NCI-H2171 (cell line): Measurements from ENCODE around the gene ATIC.
A peak's percentile ranks its signal among the peaks of the same experiment; 100 is the strongest.
"Not testable (repeated sequence)": the region's sequence is repeated elsewhere in the genome, so short reads cannot be mapped to it uniquely, and the experiment has no call there.

ENCODE experiments used
- DNase-seq: peaks from one replicate; lab custom pipeline; 2025; lab: John Stamatoyannopoulos, UW

The ATIC gene

GRCh38 chr2:215315301-215315700 is 3.4 kb downstream of the ATIC start:
- DNase-seq: no peak

DNA sequence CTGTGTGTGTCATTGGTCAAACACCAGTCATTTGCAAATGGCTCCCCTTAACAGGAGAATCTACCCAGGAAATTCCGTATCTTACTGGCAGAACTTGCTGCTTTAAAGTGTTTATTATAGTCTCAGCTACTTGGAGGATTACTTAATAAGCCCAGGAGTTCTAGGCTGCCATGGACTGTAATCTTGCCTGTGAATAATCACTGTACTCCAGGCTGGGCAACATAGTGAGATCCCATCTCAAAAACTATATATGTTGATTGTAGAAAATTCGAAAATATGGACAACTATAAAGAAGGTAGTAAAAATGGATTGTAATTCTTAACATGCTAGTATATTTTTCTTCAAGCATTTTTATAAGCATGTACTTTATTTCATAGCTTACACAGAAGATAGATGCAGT is 4.5 kb downstream of the ATIC start:
- DNase-seq: no peak

DNA sequence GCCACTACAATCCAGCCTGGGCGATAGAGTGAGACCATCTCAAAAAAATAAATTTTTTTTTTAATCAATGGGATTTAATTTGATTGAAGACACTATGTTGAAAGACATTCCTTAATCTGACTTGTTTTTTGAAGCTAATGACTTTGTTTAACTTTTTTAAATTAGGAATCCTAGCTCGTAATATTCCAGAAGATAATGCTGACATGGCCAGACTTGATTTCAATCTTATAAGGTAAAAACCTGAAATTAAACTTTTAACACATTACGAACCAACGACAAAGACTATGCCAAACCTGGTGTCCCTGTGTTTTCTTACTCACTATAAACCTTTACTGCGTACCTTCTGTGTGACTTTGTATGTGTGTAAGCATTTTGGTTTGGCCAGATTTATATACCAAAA is 7.6 kb downstream of the ATIC start:
- no peak for DNase-seq

DNA sequence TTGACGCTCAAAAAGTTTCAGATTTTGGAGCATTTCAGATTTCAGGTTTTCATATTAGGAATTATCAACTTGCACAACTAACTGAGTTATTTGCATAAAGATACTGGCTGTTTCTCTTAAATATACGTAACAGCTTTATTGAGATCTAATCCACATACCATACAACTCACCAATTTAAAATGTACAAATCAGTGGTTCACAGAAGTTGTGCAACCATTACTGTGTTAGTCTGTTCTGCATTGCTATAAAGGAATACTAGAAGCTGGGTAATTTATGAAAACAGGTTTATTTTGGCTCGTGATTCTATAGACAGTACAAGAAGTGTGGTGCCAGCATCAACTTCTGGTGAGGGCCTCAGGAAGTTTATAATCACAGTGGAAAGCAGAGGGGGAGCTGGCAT is 8.2 kb downstream of the ATIC start:
- DNase-seq: no peak

DNA sequence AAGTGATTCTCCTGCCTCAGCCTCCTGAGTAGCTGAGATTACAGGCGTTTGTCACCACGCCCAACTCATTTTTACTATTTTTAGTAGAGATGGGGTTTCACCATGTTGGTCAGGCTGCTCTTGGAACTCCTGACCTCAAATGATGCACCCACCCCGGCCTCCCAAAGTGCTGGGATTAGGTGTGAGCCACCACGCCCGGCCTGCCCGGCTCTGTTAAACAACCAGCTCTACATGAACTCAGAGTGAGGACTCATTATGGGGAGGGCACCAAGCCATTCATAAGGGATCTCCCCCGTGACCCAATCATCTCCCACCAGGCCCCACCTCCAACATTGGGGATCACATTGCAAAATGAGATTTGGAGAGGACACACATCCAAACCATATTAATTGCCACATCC is 8.8 kb downstream of the ATIC start:
- DNase-seq: no peak

DNA sequence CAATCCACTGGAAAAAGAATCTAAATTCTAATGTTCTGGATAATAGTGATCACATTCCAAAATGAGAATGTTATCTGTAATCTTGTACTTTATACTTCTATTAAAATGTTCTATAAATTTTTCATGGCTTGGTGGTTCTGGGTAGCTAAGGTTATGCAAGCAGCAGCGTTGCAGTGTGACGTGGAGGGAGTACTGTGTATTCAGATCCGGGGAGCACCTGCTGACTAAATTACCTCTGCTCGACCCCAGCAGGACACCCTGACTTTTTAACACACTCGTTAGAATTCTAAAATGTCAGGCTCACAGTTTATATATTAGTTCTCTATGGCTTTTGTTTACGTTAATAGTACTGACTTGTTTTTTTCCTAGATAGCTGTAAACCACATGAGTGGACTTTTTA is 13.0 kb downstream of the ATIC start:
- DNase-seq: no peak

GRCh38 chr2:215328066-215328465 is 16.2 kb downstream of the ATIC start:
- no peak for DNase-seq

- no peak for DNase-seq
Observed at GRCh38 chr2:215332872-215333595, 21.2 kb downstream of the ATIC start.

DNA sequence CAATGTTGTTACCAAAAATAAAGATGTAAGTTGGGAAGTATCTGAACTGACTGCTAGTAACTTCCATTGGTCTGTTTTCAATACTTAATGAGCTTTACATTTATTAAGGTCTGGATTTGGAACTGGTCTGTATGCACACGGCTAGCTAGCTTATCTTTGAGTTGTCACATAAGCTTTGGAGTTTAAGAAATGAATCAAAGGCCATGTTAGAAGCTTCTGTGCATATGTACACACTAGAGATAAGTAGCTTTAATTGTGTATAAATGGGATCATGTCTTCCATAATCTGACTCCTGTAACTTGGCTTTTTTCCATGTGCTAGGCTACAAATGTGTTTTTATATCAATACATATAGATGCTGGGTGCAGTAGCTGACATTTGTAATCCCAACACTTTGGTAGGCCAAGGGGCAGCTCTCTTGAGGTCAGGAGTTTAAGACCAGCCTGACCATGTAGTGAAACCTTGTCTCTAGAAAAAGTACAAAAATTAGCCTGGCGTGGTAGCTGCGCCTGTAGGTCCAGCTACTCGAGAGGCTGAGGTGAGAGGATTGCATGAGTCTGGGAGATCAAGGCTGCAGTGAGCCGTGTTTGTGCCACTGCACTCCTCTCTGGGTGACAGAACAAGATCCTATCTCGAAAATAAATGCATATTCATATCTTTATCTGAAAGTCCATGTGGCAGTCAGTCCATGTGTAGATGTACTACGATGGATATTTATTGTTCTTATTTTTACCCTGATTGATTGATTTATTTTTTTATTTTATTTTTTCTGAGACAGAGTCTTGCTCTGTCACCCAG is 27.2 kb downstream of the ATIC start:
- no peak for DNase-seq

DNA sequence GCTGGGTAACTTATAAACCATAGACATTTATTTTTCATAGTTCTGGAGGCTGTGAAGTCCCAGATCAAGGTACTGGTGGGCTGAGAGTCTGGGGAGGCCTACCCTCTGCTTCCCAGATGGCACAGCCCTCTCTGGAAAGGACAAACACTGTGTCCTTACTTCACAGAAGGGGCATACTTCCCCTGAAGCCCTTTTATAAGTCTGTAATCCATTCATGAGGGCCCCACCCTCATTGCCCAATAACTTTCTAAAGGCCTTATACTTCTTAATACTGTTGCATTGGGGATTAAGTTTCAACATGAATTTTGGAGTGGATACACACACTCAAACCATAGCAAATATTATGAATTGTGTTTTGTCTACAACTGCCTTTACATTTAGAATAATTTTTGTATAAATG is 36.0 kb downstream of the ATIC start:
- DNase-seq: no peak

DNA sequence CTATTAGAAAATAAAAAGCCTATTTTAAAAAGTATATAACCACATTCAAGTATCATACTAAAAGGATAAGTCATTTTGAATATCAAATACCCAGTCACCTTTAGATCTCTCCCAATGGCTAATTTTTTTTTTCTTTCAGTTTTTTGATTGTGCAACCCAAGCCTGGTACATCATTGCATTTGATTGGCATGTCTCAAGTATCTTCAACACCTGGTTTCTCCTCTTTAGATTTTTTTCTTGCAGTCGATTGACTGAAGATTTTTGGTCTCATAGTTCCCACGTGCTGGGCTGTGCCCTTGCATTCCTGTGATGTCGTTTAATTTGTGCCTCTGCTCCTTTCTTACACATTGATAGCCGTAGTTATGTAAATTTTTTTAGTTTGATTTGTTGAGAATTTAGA is 40.7 kb downstream of the ATIC start:
- peak; percentile 47 for DNase-seq

GRCh38 chr2:215354771-215355695 is 43.2 kb downstream of the ATIC start:
- DNase-seq: no peak

GRCh38 chr2:215355801-215356200 is 43.9 kb downstream of the ATIC start:
- no peak for DNase-seq

GRCh38 chr2:215356334-215356947 is 44.6 kb downstream of the ATIC start:
- DNase-seq: no peak

DNA sequence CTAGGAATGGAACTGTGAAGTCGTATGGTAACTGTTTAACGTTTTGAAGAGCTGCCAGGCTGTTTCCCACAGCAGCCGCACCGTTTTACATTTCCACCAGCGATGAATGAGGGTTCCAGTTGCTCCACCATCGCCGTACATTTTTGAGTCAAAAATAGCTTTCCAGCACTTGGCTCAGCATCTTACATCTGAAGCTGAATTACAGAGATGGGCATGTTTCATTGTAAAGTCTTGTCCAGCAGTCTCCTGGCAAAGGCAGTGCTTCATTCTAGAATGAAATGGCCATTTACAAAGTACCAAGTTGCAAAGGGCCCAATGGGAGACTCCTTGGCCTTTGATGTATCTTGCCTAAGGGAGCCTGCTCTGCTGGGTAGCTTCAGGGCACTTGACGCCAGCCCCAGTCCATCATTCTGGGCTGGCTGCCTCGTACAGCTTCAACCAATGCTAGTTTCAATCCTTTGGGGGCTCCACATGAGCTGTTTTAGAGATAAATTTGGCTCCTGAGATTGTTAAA is 45.1 kb downstream of the ATIC start:
- DNase-seq: no peak

- no peak for DNase-seq
Observed at GRCh38 chr2:215357660-215358059, 45.8 kb downstream of the ATIC start.

GRCh38 chr2:215358312-215358845 is 46.5 kb downstream of the ATIC start:
- no peak for DNase-seq

- DNase-seq: no peak
Observed at GRCh38 chr2:215358891-215359575, 47.2 kb downstream of the ATIC start.

- no peak for DNase-seq
Observed at GRCh38 chr2:215359576-215359922, 47.7 kb downstream of the ATIC start.

GRCh38 chr2:215360059-215360458 is 48.2 kb downstream of the ATIC start:
- DNase-seq: not testable (repeated sequence)

DNA sequence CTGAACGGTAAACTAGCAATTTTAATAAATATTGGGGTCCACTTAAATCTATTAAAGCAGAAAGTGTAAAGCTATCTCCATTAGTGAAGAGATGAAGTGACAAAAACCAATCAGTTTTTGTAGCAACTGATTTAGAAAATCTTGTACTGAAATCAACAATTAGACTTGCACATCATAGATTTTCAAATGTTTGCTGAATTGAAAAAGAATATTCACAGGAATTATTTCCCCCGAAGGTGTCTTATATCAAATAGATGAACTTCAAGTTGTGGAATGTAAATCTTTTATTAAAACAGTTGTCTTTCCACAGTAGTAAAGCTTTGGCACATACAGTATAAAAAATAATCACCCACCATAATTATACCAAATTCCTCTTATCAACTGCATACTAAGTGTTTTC is 48.7 kb downstream of the ATIC start:
- no peak for DNase-seq
